PFSK-1 (cell line): Measurements from ENCODE around the gene DNAJA3.

ENCODE experiments used
- FOXP2 ChIP-seq: optimal IDR thresholded peaks from 2 replicates; pipeline ENCODE3; 2011; ENCODE audit warnings: borderline replicate concordance, control low read depth, inconsistent platforms; ENCODE audit not compliant: insufficient read depth; ENCODE audit errors: extremely low read length, extremely low read depth
- POLR2AphosphoS5 ChIP-seq: IDR thresholded peaks from 2 replicates; pipeline ENCODE4 v1.6.1; 2012; ENCODE audit warnings: low read depth, mild to moderate bottlenecking, control low read depth, low read length, moderate library complexity
- SIN3A ChIP-seq: IDR thresholded peaks from 2 replicates; pipeline ENCODE4 v1.6.1; 2012; ENCODE audit warnings: mild to moderate bottlenecking, low read length, moderate library complexity, borderline replicate concordance; ENCODE audit not compliant: insufficient read depth
- TAF1 ChIP-seq: IDR thresholded peaks from 2 replicates; pipeline ENCODE4 v1.6.1; 2012; ENCODE audit warnings: low read length, control low read depth, borderline replicate concordance; ENCODE audit not compliant: insufficient read depth
- TF ChIP-seq, protein P1 (sequence below), 2 experiments: IDR thresholded peaks; 2 replicates each; pipeline versions ENCODE4 v1.6.1 to v1.8.0; 2011 to 2012; ENCODE audit warnings: low read depth in 2 of 2, low read length in 2 of 2, control low read depth in 1 of 2, inconsistent platforms in 1 of 2, mild to moderate bottlenecking in 1 of 2, moderate library complexity in 1 of 2; ENCODE audit not compliant: insufficient read depth in 1 of 2

DNAJA3 gene

DNA sequence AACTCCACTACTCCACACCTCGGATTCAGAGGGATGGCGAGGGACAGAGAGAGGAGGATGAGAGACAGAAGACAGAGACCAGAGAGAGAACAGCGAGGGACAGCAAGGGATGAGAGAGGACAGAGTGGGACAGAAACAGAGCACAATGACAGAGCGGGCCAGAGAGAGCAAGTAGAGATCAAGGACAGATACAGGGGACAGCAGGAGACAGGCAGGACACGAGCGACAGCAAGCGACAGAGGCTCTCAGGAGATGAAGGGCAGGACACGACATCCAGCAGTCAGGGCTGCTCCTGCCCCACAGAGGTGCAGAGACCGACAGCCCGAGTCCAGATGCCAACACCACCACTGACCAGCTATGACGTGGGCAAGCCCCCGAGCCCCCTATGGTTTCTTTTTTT is 24.2 kb upstream of the DNAJA3 start:
- TF ChIP-seq POLR2AphosphoS5 (no peak), FOXP2 (no peak), TAF1 (no peak), SIN3A (no peak)
- TF ChIP-seq, protein P1, sequence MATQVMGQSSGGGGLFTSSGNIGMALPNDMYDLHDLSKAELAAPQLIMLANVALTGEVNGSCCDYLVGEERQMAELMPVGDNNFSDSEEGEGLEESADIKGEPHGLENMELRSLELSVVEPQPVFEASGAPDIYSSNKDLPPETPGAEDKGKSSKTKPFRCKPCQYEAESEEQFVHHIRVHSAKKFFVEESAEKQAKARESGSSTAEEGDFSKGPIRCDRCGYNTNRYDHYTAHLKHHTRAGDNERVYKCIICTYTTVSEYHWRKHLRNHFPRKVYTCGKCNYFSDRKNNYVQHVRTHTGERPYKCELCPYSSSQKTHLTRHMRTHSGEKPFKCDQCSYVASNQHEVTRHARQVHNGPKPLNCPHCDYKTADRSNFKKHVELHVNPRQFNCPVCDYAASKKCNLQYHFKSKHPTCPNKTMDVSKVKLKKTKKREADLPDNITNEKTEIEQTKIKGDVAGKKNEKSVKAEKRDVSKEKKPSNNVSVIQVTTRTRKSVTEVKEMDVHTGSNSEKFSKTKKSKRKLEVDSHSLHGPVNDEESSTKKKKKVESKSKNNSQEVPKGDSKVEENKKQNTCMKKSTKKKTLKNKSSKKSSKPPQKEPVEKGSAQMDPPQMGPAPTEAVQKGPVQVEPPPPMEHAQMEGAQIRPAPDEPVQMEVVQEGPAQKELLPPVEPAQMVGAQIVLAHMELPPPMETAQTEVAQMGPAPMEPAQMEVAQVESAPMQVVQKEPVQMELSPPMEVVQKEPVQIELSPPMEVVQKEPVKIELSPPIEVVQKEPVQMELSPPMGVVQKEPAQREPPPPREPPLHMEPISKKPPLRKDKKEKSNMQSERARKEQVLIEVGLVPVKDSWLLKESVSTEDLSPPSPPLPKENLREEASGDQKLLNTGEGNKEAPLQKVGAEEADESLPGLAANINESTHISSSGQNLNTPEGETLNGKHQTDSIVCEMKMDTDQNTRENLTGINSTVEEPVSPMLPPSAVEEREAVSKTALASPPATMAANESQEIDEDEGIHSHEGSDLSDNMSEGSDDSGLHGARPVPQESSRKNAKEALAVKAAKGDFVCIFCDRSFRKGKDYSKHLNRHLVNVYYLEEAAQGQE (IDR thresholded peaks at IDR 0.05; ENCODE audit: insufficient read depth in 1 of 2, low read depth in 2 of 2, low read length in 2 of 2), result no peak

DNA sequence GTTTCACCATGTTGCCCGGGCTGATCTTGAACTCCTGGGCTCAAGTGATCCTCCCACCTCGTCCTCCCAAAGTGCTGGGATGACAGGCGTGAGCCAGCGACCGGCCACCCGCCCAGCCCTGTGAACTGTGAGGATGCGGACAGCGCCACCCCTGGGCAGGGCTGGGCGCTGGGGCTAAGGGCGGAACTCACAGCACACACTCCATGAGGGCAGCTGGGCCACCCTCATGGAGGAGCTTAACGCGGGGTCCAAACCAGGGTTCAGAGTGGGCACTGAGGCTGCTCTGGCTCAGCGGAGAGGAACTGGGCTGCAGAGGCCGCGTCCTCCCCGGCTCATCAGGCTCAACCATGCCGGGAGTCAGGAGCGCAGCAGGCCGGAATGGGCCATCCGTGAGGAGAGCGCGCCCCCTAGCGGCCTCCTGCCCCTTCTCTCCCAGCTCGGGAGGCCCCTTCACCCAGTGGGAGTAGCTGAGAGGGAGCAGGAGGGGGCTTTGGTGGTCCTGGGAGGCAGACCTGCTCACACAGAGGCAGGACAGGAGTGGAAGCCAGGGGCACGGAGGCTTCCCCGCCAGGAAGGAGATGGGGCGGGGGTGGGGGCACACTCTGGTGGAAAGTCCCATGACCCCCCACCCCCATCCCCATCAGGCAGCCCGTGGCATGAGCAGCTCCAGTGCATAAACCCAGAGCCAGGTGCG is 23.1 kb upstream of the DNAJA3 start:
- TF ChIP-seq POLR2AphosphoS5, result no peak

DNA sequence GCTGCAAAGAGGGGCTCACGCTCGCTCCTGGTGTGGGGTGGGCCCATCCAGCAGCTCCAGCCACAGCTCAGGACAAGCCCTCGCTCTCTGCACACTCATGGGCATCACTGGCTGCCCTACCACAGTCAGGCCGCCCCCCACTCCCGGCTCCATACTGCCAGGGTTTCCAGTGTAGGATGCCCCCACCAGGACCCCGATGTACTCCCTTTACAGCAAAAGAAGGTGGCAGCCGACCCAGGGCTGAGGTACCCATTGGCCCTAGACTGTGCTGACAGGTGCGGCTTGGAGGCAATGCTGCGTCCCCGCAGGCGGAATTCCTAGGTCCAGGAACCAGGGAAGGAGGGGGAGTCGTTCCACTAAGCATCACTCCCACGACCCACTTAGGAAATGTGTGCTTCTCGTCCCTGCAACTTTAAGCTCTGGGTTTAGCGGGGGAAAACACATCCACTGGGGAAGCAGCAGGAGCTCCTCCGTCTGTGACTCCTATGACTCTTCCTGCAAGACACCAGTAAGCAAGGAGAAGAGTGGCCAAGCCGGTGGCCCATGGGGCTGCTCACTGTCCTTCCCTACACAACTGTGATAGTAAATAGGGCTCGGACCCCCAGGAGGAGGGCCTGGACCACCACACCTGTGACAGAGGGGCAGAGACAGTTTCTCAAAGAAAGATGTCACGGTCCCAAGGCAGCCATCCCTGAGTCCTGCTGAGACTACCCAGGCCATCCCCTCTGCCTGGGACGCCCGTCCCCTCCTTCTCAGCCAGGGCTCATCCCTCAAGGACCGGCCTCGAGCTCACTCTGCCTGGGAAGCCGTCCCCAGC is 22.3 kb upstream of the DNAJA3 start:
- TF ChIP-seq POLR2AphosphoS5, result no peak
- no peak for TF ChIP-seq SIN3A
- TF ChIP-seq, protein P1 (IDR thresholded peaks at IDR 0.05; ENCODE audit: insufficient read depth in 1 of 2, low read depth in 2 of 2, low read length in 2 of 2), result no peak
- no peak for TF ChIP-seq TAF1
- no peak for TF ChIP-seq FOXP2

DNA sequence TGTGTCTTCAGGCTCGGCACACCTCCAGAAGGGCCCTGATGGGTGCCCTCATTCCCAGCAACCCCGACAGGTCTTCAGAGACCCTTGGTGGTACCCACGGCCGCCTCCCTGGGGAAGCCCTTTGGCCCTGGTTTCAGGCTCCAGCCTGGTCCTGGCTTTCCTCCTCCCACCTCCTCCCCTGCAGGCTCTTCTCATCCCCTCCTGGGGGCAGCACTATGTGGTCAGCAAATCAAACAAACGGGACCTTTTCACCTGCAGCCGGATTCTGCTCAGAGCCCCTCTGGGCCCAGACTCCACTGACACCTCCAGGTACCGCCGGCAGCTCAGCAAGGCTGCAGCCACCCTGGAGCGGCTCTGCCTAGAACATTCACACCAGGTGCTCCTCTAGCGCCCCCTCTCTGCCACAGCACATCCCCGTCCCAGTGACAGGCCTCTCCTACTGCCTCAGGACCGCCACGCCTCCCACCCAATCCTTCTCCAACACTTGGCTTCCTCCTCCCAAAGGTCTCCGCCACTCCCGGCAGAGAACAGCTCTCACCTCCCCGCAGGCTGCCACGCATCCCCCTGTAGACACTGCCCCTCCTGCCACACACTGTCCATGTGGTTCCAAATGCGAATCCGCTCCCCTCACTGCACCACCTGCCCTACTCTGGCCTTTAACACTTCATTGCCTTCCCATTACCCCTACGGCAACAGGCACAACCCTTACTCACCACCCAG is 21.3 kb upstream of the DNAJA3 start:
- TF ChIP-seq FOXP2 (no peak), TAF1 (no peak), SIN3A (no peak), POLR2AphosphoS5 (no peak)
- TF ChIP-seq, protein P1 (IDR thresholded peaks at IDR 0.05; ENCODE audit: insufficient read depth in 1 of 2, low read depth in 2 of 2, low read length in 2 of 2), result no peak

DNA sequence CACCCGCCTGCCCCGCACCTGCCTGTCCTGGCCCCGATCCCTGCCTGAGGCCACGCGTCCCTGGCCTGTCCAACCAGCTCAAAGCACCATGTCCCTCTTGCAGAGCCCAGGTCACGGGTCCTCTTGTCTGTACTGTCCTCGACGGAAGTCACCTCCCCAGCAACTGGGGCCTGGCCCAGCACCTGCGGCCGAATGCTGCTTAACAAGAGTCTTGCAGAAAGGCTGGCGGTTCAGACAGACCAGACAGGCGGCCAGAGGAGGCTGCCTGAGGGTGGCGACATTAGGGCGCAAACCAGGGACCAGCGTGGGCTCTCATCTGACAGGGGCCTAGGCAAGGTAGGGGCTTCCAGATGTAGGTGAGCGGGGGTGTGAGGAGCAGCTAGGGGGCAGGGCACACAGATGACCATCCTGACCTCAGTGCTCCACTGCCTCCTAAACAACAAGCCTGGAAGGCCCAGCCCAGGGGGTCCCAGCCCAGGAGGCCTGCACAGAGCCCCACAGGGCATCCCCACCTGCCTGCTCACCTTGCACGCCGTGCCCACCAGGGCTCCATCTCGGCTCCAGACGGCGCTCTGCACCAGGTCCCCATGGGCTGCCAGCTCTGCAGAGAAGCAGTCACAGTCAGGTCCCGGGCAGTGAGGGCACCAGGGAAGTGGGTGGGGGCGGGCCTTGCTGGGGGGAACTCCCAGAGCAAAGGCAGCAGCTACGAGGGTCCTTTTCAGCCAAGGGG is 20.5 kb upstream of the DNAJA3 start:
- TF ChIP-seq TAF1 (no peak), SIN3A (no peak), POLR2AphosphoS5 (no peak), FOXP2 (no peak)
- TF ChIP-seq, protein P1 (IDR thresholded peaks at IDR 0.05; ENCODE audit: insufficient read depth in 1 of 2, low read depth in 2 of 2, low read length in 2 of 2), result no peak
